Gastrocnemius medialis (tissue), 4 donors: ENCODE measurements around the gene ZNF516. TPM values are rescaled to one million over a fixed set of nuclear protein-coding genes. Genes with fewer than 3 reads are reported as not detected.

ENCODE experiments used
- ATAC-seq, 2 donors: fragments of 150-250 bp; one replicate each; pipeline ENCODE4 v1.9.1; 2016
- DNase-seq, 2 donors: peaks; one replicate each; pipeline ENCODE4 v3.0.0-alpha.2; 2019
- H3K27ac ChIP-seq, 4 donors: fragments of 200-600 bp; sonication (generic); 1 replicate in 1 of 4; 2 replicates in 3 of 4; pipeline ENCODE4 v1.5.1; 2016 to 2018; ENCODE audit warnings: mild to moderate bottlenecking in 2 of 4, moderate library complexity in 1 of 4
- H3K27me3 ChIP-seq, 3 donors: fragments of 200-600 bp; sonication (generic) in 2 of 3; 1 replicate in 1 of 3; 2 replicates in 2 of 3; pipeline versions ENCODE4 v1.5.1 to v1.6.0; 2016 to 2019; ENCODE audit warnings: mild to moderate bottlenecking in 1 of 3, moderate library complexity in 1 of 3
- H3K36me3 ChIP-seq, 2 donors: fragments of 200-600 bp; sonication (generic) in 1 of 2; one replicate each; pipeline ENCODE4 v1.5.1; 2017 to 2018
- H3K4me1 ChIP-seq, 2 donors: fragments of 200-600 bp; sonication (generic) in 1 of 2; one replicate each; pipeline ENCODE4 v1.5.1; 2016 to 2017; ENCODE audit warnings: mild to moderate bottlenecking in 2 of 2
- H3K4me3 ChIP-seq, 4 donors: fragments of 200-600 bp; sonication (generic) in 3 of 4; 1 replicate in 1 of 4; 2 replicates in 3 of 4; pipeline ENCODE4 v1.5.1; 2016 to 2019; ENCODE audit warnings: mild to moderate bottlenecking in 2 of 4
- H3K9me3 ChIP-seq, 3 donors: fragments of 200-600 bp; sonication (generic) in 2 of 3; 1 replicate in 1 of 3; 2 replicates in 2 of 3; pipeline ENCODE4 v1.5.1; 2016 to 2019
- POLR2A ChIP-seq, 2 donors: fragments of 450-650 bp; IDR thresholded peaks; one replicate each; pipeline ENCODE4 v1.6.1; 2017; ENCODE audit warnings: antibody characterized with exemption in 2 of 2, mild to moderate bottlenecking in 2 of 2, moderate library complexity in 2 of 2
- in situ Hi-C, 4 donors: fragments of 200-750 bp; cut with MboI; loops; one replicate each; pipeline versions ENCODE4 v1.15.0 to v1.8.0; 2017; ENCODE audit warnings: low sequenced_read_pairs in 4 of 4
- intact Hi-C: fragments of 100-400 bp; cut with DNase I; formaldehyde crosslinking; loops from one replicate; pipeline ENCODE4 v1.15.1; 2023; ENCODE audit warnings: low total_unique reads
- total RNA-seq, 4 donors: library from RNA; depleted of rRNA; stranded (reverse); fragments of >200 nt; gene quantifications; one replicate each; pipeline versions ENCODE4 v1.1.0 to v1.2.3, GENCODE V29; 2016
- TF ChIP-seq, protein P1 (sequence below), 5 experiments: fragments of 450-650 bp in 3 of 5; fragments of 200-600 bp in 2 of 5; sonication (generic) in 2 of 5; IDR thresholded peaks in 4 of 5; conservative IDR thresholded peaks in 1 of 5; 1 replicate in 4 of 5; 2 replicates in 1 of 5; pipeline ENCODE4 v1.5.1; 2016 to 2019; ENCODE audit warnings: antibody characterized with exemption in 5 of 5, mild to moderate bottlenecking in 3 of 5, moderate library complexity in 3 of 5

The ZNF516 gene
- total RNA-seq, 4 donors from 2014 or later: 8.4 to 19.3 (median 12.4) TPM

GRCh38 chr18:76361219-76361618, 133.8 kb downstream of the ZNF516 start:
- Histone ChIP-seq H3K27me3 (no peaks in the 10 kb centered on the region), H3K27ac (no peak overlapping the region), H3K4me1 (no peaks in the 10 kb centered on the region), H3K36me3 (peaks cover 0 to 28% of the 10 kb centered on the region in 2 donors), H3K9me3 (no peaks in the 10 kb centered on the region), H3K4me3 (no peak overlapping the region)
- in situ Hi-C loops (no loop called here), intact Hi-C loops (no loop called here)
- DNase-seq: no peak
- no peak for TF ChIP-seq POLR2A (IDR thresholded peaks at IDR 0.05)
- ATAC-seq: no peak

DNA sequence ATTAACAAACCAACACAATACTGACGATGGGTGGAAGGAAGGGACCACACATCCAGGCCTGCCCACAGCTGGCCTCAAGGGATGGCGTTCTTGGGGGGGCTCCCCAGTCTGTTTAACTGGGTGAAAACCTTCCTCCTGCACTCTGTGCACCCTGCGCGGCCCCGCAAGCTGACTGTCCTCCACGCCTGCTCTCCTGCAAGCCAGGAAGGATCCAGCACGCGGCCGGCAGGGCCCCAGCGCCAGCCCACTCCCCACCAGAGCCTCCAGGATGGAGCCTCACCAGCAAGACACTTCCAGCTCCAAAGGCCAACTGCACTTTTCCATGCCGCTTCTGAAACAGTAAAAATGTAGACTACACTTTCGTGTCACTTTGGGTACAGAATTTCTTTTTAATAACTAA, 135.1 kb downstream of the ZNF516 start:
- Histone ChIP-seq H3K4me1 (no peaks in the 10 kb centered on the region), H3K9me3 (no peaks in the 10 kb centered on the region), H3K27ac (no peak overlapping the region), H3K27me3 (no peaks in the 10 kb centered on the region), H3K4me3 (no peak overlapping the region), H3K36me3 (peaks cover 0 to 28% of the 10 kb centered on the region in 2 donors)
- ATAC-seq (no peak), DNase-seq (no peak)
- in situ Hi-C loops: loop anchor here in 1 of 4 donors (10.0 kb wide), 1 partner anchor 875 kb away; no protein-coding TSS in a partner anchor
- intact Hi-C loops: no loop called here
- TF ChIP-seq, protein P1, sequence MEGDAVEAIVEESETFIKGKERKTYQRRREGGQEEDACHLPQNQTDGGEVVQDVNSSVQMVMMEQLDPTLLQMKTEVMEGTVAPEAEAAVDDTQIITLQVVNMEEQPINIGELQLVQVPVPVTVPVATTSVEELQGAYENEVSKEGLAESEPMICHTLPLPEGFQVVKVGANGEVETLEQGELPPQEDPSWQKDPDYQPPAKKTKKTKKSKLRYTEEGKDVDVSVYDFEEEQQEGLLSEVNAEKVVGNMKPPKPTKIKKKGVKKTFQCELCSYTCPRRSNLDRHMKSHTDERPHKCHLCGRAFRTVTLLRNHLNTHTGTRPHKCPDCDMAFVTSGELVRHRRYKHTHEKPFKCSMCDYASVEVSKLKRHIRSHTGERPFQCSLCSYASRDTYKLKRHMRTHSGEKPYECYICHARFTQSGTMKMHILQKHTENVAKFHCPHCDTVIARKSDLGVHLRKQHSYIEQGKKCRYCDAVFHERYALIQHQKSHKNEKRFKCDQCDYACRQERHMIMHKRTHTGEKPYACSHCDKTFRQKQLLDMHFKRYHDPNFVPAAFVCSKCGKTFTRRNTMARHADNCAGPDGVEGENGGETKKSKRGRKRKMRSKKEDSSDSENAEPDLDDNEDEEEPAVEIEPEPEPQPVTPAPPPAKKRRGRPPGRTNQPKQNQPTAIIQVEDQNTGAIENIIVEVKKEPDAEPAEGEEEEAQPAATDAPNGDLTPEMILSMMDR (IDR thresholded peaks at IDR 0.05 in 4 of 5, conservative IDR thresholded peaks at IDR 0.05 in 1 of 5): no peak
- TF ChIP-seq POLR2A (IDR thresholded peaks at IDR 0.05): no peak

GRCh38 chr18:76358774-76359173, 136.3 kb downstream of the ZNF516 start:
- in situ Hi-C loops: loop anchor here in 1 of 4 donors (10.0 kb wide), 1 partner anchor 874 kb away; no protein-coding TSS in a partner anchor
- ATAC-seq (no peak), DNase-seq (no peak)
- Histone ChIP-seq H3K4me1 (no peaks in the 10 kb centered on the region), H3K36me3 (peaks cover 0 to 28% of the 10 kb centered on the region in 2 donors), H3K4me3 (no peak overlapping the region), H3K27me3 (no peaks in the 10 kb centered on the region), H3K9me3 (no peaks in the 10 kb centered on the region), H3K27ac (no peak overlapping the region)
- TF ChIP-seq, protein P1 (IDR thresholded peaks at IDR 0.05 in 4 of 5, conservative IDR thresholded peaks at IDR 0.05 in 1 of 5): no peak
- no peak for TF ChIP-seq POLR2A (IDR thresholded peaks at IDR 0.05)
- intact Hi-C loops: no loop called here

DNA sequence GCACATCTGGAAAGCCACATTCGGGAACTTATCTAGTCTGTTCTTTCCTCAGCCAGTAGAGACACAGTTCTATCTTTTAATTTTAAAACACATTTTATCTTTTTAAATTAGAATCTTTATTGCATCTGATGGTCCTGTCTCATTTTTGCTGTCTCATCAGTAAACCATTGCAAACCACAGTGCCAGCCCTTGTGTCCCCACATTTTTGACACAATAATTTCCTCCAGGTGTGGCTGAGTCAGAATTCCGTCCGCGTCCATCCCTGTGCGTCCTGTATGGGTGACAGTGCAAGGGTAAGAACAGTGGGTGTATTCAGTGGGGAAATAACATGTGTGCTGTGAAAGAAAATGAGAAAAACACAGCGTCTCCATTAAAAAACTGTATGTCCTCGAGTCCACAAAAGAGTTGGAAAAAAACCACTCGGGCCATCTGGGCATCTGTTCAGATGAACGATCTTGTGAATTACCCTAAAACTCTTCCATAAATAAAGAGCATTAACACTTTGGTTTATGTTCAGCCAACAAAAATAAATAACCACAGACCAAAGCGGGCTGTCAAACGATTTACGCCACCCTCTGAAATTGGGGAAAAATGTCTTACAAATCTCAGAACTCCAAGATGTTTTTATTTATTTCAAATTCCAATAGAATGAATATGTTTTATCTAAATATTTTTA, 137.3 kb downstream of the ZNF516 start:
- no peak for DNase-seq
- Histone ChIP-seq H3K4me1 (no peaks in the 10 kb centered on the region), H3K27ac (no peak overlapping the region), H3K36me3 (peaks cover 0 to 28% of the 10 kb centered on the region in 2 donors), H3K4me3 (no peak overlapping the region), H3K27me3 (no peaks in the 10 kb centered on the region), H3K9me3 (no peaks in the 10 kb centered on the region)
- ATAC-seq: no peak
- intact Hi-C loops (no loop called here), in situ Hi-C loops (loop anchor here in 1 of 4 donors (10.0 kb wide), 1 partner anchor 873 kb away; no protein-coding TSS in a partner anchor)
- no peak for TF ChIP-seq POLR2A (IDR thresholded peaks at IDR 0.05)
- TF ChIP-seq, protein P1 (IDR thresholded peaks at IDR 0.05 in 4 of 5, conservative IDR thresholded peaks at IDR 0.05 in 1 of 5): no peak

GRCh38 chr18:76357174-76357573, 137.9 kb downstream of the ZNF516 start:
- Histone ChIP-seq H3K27ac (no peak overlapping the region), H3K27me3 (no peaks in the 10 kb centered on the region), H3K4me3 (no peak overlapping the region), H3K36me3 (peaks cover 0 to 27% of the 10 kb centered on the region in 2 donors), H3K9me3 (no peaks in the 10 kb centered on the region), H3K4me1 (no peaks in the 10 kb centered on the region)
- no peak for TF ChIP-seq POLR2A (IDR thresholded peaks at IDR 0.05)
- TF ChIP-seq, protein P1 (IDR thresholded peaks at IDR 0.05 in 4 of 5, conservative IDR thresholded peaks at IDR 0.05 in 1 of 5): no peak
- no peak for ATAC-seq
- intact Hi-C loops (no loop called here), in situ Hi-C loops (loop anchor here in 1 of 4 donors (10.0 kb wide), 1 partner anchor 872 kb away; no protein-coding TSS in a partner anchor)
- DNase-seq: no peak
